ENCODE measurements around the gene CASKIN1.

- TF ChIP-seq GATA2 (IDR thresholded peaks at IDR 0.05; ENCODE audit: low read depth, low read length), result no peak
- no peak for TF ChIP-seq GATA3 (IDR thresholded peaks at IDR 0.05; ENCODE audit: low read depth, low read length)
Measured at GRCh38 chr16:2226245-2226793, 29.9 kb upstream of the CASKIN1 start.

Data from SH-SY5Y (cell line).